Nephron progenitor cell (in vitro differentiated cells): ENCODE results near the gene PLIN1.

Experiments used
- DNase-seq: peaks from one replicate; pipeline ENCODE4 v3.0.0; 2021
- H3K27ac Mint-ChIP-seq: 2 replicates; pipeline ENCODE4 v1.8.0; 2021; ENCODE audit warnings: mild to moderate bottlenecking, moderate library complexity, mixed read lengths
- H3K27me3 Mint-ChIP-seq: 2 replicates; pipeline ENCODE4 v1.8.0; 2021; ENCODE audit warnings: mild to moderate bottlenecking, low read depth, mixed read lengths; ENCODE audit not compliant: poor library complexity
- H3K36me3 Mint-ChIP-seq: 2 replicates; pipeline ENCODE4 v1.8.0; 2021; ENCODE audit warnings: low read depth, mixed read lengths
- H3K4me1 Mint-ChIP-seq: 2 replicates; pipeline ENCODE4 v1.8.0; 2021; ENCODE audit warnings: mixed read lengths
- H3K4me3 Mint-ChIP-seq: 2 replicates; pipeline ENCODE4 v1.8.0; 2021; ENCODE audit warnings: mild to moderate bottlenecking, moderate library complexity, mixed read lengths
- H3K9me3 Mint-ChIP-seq: 2 replicates; pipeline ENCODE4 v1.8.0; 2021; ENCODE audit warnings: mild to moderate bottlenecking, moderate library complexity, mixed read lengths
- CTCF ChIP-seq: fragments of 200-600 bp; sonication (generic); IDR thresholded peaks from 2 replicates; pipeline ENCODE4 v1.5.0; 2021; ENCODE audit warnings: antibody characterized with exemption

Gene PLIN1

GRCh38 chr15:89630974-89631901 is 47.9 kb downstream of the PLIN1 start:
- H3K9me3 Mint-ChIP-seq: peaks cover 38% of the 10 kb centered on the region
- TF ChIP-seq CTCF: no peak
- peaks cover 86% of the 10 kb centered on the region for H3K36me3 Mint-ChIP-seq
- peak overlapping the region; percentile 92 for H3K27ac Mint-ChIP-seq
- DNase-seq: no peak
- no peaks in the 10 kb centered on the region for H3K4me1 Mint-ChIP-seq
- peaks cover 3% of the 10 kb centered on the region for H3K27me3 Mint-ChIP-seq
- H3K4me3 Mint-ChIP-seq: no peak overlapping the region

GRCh38 chr15:89630260-89630659 is 48.9 kb downstream of the PLIN1 start:
- no peak for TF ChIP-seq CTCF
- Mint-ChIP-seq H3K36me3 (peaks cover 87% of the 10 kb centered on the region), H3K27me3 (peaks cover 3% of the 10 kb centered on the region), H3K9me3 (peaks cover 29% of the 10 kb centered on the region), H3K4me3 (no peak overlapping the region), H3K27ac (no peak overlapping the region), H3K4me1 (no peaks in the 10 kb centered on the region)
- DNase-seq: no peak

- peaks cover 25% of the 10 kb centered on the region for H3K9me3 Mint-ChIP-seq
- H3K36me3 Mint-ChIP-seq: peaks cover 85% of the 10 kb centered on the region
- H3K27ac Mint-ChIP-seq: peak overlapping the region; percentile 28
- H3K4me3 Mint-ChIP-seq: no peak overlapping the region
- peaks cover 3% of the 10 kb centered on the region for H3K27me3 Mint-ChIP-seq
- TF ChIP-seq CTCF: no peak
- H3K4me1 Mint-ChIP-seq: no peaks in the 10 kb centered on the region
- DNase-seq: no peak
Observed at GRCh38 chr15:89629829-89630228, 49.3 kb downstream of the PLIN1 start.

GRCh38 chr15:89628806-89629715 is 50.1 kb downstream of the PLIN1 start:
- no peaks in the 10 kb centered on the region for H3K4me1 Mint-ChIP-seq
- H3K4me3 Mint-ChIP-seq: no peak overlapping the region
- peaks cover 20% of the 10 kb centered on the region for H3K9me3 Mint-ChIP-seq
- peak overlapping the region; percentile 69 for H3K27ac Mint-ChIP-seq
- peaks cover 85% of the 10 kb centered on the region for H3K36me3 Mint-ChIP-seq
- DNase-seq: no peak
- H3K27me3 Mint-ChIP-seq: peaks cover 3% of the 10 kb centered on the region
- no peak for TF ChIP-seq CTCF

GRCh38 chr15:89628301-89628700 is 50.9 kb downstream of the PLIN1 start:
- no peak for DNase-seq
- no peaks in the 10 kb centered on the region for H3K4me1 Mint-ChIP-seq
- peaks cover 3% of the 10 kb centered on the region for H3K27me3 Mint-ChIP-seq
- no peak overlapping the region for H3K4me3 Mint-ChIP-seq
- no peak for TF ChIP-seq CTCF
- H3K36me3 Mint-ChIP-seq: peaks cover 85% of the 10 kb centered on the region
- no peak overlapping the region for H3K27ac Mint-ChIP-seq
- peaks cover 13% of the 10 kb centered on the region for H3K9me3 Mint-ChIP-seq
